ENCODE results near the gene ARMC10.
"Not testable (repeated sequence)": the region's sequence is repeated elsewhere in the genome, so short reads cannot be mapped to it uniquely, and the experiment has no call there.

The ARMC10 gene

GRCh38 chr7:103074519-103075336 lies at the start of gene ARMC10, which contains the start of gene FBXL13:
ARMC10 (plus strand) TSS chr7:103075140; CDS start chr7:103075273, 133 bp downstream.
FBXL13 (minus strand) TSS chr7:103074796.
- peak; percentile 91 for DNase-seq

DNA sequence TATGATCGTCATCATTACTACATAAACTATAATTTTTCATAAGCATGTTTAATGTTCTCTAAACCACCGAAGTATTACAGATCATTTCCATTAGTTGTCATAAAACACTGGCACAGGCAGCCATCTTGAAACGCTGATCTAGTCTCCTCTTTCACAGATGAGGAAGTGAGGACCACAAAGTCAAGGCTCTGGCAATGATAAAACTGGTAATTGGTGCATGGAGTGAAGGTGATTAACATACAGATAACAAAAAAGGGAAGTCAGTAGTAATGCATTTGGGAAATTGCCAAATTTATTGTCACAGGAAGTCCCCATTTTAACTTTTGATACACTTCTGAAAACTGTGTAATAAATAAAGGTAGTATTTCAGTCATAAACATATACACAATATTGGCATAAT lies 49.6 kb upstream of the ARMC10 start:
- no peak for DNase-seq

GRCh38 chr7:103031024-103031423 lies 43.9 kb upstream of the ARMC10 start:
- DNase-seq, result no peak

DNA sequence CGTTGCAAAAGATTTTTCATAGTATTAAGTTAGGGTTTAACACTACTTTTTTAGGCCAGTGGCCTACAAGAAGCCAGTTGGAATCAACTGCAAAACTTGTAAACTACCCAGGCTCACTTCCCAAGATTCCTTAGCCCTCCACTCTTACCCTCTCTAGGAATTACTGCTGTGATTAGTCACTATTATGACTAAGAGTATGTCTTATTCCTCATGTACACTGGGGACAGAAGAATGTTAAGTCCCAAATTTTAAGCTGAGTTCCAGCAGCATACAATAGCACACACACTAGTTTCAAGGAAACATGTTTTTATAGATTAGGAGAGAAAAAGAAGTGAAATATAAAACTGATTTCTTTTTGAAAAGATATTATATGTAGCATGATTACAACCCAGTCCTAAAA lies 43.2 kb upstream of the ARMC10 start:
- no peak for DNase-seq

GRCh38 chr7:103034318-103034717 lies 40.6 kb upstream of the ARMC10 start:
- not testable (repeated sequence) for DNase-seq

- no peak for DNase-seq
These were observed 37.5 kb upstream of the ARMC10 start for GRCh38 chr7:103037476-103037822.

- peak; percentile 83 for DNase-seq
These were observed 36.9 kb upstream of the ARMC10 start for GRCh38 chr7:103037823-103038739.

DNA sequence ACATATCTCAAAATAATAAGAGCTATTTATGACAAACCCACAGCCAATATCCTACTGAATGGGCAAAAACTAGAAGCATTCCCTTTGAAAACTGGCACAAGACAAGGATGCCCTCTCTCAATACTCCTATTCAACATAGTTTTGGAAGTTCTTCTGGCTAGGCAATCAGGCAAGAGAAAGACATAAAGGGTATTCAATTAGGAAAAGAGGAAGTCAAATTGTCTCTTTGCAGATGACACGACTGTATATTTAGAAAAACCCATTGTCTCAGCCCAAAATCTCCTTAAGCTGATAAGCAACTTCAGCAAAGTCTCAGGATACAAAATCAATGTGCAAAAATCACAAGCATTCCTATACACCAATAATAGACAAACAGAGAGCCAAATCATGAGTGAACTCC lies 33.1 kb upstream of the ARMC10 start:
- not testable (repeated sequence) for DNase-seq

DNA sequence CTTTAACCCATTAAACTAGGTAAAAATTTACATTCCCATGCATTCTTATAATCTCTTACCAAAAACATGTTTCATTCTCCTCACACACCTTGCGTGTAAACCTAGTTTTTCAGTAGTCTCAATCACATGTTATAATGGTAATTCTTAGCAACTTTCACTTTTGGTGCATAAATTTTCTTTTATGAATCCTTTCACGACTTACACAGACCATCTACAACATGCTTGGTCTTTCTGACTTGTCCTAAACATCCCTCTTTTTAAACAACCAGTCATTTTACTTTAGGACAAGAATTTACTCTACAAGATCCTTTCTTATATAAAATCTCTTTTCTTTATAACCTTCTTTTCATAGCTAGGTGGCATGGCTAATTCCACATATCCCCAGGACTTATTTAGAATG lies 26.1 kb upstream of the ARMC10 start:
- no peak for DNase-seq

DNA sequence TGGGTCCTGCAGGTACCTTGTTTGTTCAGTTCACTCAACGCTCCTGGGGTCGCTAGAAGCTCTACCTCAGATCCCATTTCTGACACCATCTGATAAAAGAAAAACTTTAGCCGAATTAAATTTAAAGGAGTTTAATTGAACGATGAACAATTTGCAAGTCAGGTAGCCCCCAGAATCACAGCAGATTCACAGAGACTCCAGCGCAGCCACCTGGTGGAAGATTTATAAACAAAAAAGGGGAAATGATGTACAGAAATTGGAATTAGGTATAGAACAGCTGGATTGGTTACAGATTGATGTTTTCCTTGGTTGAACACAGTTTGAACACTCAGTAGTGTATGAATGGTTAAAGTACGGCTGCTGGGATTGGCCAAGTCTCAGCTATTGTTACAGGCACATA lies 23.4 kb upstream of the ARMC10 start:
- DNase-seq, result no peak

- not testable (repeated sequence) for DNase-seq
These were observed 18.9 kb upstream of the ARMC10 start for GRCh38 chr7:103056006-103056405.

- DNase-seq, result no peak
These were observed 16.8 kb upstream of the ARMC10 start for GRCh38 chr7:103058122-103058521.

DNA sequence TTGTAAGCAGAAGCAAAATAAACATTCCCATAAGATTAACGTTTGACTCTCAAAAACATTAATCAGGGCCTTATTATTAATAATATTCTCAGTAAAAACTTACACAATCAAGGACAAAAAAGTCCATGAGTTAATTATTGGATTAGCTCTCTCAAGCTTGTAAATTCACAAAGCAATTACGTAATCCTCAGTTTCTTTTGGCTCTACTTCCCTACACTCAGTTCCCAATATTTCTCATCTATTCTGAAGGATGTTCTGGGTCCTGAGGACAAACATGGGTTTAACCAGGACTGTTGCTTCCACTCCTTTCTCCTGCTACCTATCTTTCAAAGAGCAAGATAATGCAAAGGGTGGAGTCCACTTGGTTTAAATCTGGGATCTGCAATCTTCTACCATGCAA lies 15.5 kb upstream of the ARMC10 start:
- no peak for DNase-seq

GRCh38 chr7:103063895-103064294 lies 11.0 kb upstream of the ARMC10 start:
- DNase-seq, result no peak

DNA sequence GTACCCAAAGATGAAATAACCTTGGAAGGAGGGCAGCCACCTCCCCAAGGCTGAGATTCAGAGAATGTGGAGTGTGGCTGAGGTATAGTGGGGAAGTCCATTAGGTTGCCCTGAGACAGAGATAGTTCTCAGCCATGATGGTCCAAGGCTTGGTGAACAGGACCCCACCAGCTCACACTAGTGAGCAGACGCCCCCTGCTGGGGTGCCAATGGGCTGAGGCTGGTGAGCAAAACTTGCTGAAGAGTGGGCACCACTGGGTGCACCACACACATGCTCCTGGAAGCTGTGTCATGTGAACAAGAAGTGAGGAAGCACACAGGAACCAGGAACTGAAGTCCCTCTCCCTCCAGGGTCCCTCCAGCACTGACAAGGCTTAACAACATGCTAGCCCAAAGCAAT lies 9.3 kb upstream of the ARMC10 start:
- DNase-seq, result peak; percentile 32

DNA sequence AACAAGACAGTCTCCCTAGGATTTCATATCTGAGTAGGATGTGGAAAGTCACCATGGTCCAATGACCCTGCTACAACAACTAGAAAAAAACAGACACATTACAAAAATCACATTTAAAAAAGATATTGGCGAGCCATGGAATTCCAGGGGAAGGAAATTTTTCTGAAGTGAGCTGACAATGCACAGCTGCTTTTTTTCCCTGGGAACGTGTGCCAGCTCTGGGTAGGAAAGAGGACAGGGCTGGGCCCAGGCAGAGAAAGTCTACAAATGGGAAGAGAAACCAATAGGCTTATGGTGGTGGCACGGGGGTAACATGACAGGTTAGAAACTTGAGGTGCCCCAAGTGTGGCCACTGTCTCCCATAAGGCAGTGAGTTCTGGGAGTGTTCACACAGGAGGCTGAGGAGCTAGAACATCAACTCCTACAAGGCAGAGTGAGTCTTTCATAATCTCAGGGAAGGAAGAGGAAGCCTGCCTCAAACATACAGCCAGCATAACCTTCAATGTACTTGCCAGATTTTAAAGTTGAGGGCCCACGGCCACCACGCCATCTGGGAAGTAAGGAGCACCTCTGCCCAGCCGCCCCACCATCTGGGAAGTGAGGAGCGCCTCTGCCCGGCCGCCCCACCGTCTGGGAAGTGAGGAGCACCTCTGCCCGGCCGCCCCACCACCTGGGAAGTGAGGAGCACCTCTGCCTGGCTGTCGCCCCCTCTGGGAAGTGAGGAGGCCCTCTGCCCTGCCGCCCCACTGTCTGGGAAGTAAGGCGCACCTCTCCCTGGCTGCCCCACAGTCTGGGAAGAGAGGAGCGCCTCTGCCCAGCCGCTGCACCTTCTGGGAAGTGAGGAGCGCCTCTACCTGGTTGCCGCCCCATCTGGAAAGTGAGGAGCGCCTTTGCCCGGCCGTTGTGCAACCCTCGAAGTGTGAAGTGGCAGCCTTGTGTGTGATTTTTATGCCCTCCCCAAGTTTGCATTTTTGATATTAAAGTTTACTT lies 6.2 kb upstream of the ARMC10 start:
- no peak for DNase-seq

- no peak for DNase-seq
These were observed 3.9 kb upstream of the ARMC10 start for GRCh38 chr7:103071000-103071399.

GRCh38 chr7:103073989-103074518 lies 886 bp upstream of the ARMC10 start:
- peak; percentile 12 for DNase-seq

GRCh38 chr7:103075337-103075918 lies 488 bp downstream of the ARMC10 start:
- peak; percentile 80 for DNase-seq

DNA sequence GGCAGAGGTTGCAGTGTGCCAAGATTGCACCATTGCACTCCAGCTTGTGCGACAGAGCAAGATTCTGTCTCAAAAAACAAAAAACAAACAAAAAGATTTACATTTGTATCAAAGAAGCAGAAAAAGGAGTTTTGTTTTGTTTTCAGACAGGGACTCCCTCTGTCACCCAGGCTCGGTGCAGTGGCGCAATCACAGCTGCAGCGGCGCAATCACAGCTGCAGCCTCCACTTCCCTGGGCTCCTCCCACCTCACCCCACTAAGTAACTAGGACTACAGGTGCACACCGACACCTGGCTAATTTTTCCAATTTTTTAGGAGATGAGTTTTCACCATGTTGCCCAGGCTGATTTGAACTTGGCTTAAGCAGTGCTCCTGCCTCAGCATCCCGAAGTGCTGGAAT lies 1.8 kb downstream of the ARMC10 start:
- DNase-seq, result no peak

DNA sequence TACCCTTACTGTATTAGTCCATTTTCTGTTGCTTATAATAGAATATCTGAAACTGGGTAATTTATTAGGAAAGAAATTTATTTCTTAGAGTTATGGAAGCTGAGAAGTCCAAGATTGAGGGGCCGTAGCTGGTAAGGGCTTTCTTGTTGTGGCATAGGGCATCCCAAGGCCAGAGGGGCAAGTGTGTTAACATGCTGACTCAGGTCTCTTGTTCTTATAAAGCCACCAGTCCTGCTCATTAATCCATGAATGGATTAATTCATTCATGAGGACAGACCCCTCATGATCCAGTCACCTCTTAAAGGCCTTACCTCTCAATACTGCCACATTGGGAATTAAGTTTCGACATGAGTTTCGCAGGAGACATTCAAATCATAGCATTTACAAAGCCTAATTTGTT lies 2.4 kb downstream of the ARMC10 start:
- DNase-seq, result no peak

GRCh38 chr7:103078226-103078625 lies 3.3 kb downstream of the ARMC10 start:
- not testable (repeated sequence) for DNase-seq

Measured in NCI-H146 (cell line).